GM03348 (cell line): Measurements from ENCODE around the gene SENP2.
"Not testable (repeated sequence)": the region's sequence is repeated elsewhere in the genome, so short reads cannot be mapped to it uniquely, and the experiment has no call there.

Experiments
- DNase-seq: peaks from one replicate; pipeline ENCODE4 v3.0.0; 2012; ENCODE audit warnings: low spot score

The SENP2 gene

DNA sequence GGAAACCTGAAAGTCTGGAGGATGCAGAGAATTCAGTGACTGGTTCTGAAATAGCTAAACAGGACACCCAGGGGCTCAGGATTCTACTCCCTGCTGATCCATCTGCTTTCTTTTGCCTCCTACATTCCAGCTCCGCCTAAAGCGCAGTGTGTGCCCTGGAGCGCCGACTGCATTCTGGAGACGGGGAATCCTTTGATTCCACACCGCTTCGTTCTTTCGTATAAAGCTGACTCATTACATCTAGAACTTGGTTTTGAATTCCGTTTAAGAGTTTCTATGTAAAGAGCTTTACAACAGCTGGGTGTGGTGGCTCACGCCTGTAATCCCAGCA lies 61.8 kb downstream of the SENP2 start:
- no peak for DNase-seq

GRCh38 chr3:185648396-185648795 lies 62.3 kb downstream of the SENP2 start:
- DNase-seq = no peak

- DNase-seq = no peak
Observed at GRCh38 chr3:185649414-185649813, 63.3 kb downstream of the SENP2 start.

DNA sequence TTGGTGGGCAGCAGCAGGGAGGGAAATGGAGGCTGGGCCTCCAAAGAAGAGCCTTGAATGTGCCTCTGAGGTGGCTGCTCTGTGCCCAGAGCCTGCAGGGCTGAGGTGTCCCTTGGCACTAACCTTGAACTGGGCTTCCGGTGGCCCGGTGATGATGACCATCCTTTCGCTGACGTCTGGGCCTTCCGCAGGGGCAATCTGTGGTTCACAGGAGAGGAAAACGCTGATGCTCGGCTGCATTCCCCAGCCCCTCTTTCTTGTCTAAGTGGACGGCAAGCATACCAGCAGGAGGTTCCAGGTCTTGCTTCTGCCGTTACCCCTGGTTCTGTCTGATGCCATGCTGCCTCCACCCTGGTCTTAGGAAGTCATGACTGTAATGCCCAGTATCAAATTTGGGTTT lies 65.9 kb downstream of the SENP2 start:
- DNase-seq = no peak

- DNase-seq = no peak
Observed at GRCh38 chr3:185653949-185654757, 68.1 kb downstream of the SENP2 start.

DNA sequence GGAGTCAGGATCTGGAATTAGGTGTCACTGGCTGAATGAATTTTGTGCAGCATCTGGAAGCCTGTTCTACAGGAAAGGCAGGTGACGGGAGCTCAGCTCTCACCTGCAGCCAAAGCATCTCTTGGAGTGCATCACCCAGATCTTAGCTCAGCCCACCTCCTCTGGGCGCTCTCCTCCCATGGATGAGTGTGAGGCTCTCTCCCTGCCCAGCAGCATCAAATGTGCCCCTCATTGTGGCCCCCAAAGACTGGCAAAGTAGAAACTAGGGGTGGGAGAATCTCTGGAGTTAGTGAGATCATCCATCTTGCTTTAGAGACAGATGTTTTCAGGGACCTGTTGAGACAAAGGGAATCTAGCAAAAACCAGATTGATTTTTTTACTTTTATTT lies 68.7 kb downstream of the SENP2 start:
- no peak for DNase-seq

- DNase-seq = no peak
Observed at GRCh38 chr3:185655426-185656320, 69.6 kb downstream of the SENP2 start.

- peak; percentile 92 for DNase-seq
Observed at GRCh38 chr3:185656321-185656840, 70.3 kb downstream of the SENP2 start.

GRCh38 chr3:185657211-185657610 lies 71.1 kb downstream of the SENP2 start:
- DNase-seq = no peak

DNA sequence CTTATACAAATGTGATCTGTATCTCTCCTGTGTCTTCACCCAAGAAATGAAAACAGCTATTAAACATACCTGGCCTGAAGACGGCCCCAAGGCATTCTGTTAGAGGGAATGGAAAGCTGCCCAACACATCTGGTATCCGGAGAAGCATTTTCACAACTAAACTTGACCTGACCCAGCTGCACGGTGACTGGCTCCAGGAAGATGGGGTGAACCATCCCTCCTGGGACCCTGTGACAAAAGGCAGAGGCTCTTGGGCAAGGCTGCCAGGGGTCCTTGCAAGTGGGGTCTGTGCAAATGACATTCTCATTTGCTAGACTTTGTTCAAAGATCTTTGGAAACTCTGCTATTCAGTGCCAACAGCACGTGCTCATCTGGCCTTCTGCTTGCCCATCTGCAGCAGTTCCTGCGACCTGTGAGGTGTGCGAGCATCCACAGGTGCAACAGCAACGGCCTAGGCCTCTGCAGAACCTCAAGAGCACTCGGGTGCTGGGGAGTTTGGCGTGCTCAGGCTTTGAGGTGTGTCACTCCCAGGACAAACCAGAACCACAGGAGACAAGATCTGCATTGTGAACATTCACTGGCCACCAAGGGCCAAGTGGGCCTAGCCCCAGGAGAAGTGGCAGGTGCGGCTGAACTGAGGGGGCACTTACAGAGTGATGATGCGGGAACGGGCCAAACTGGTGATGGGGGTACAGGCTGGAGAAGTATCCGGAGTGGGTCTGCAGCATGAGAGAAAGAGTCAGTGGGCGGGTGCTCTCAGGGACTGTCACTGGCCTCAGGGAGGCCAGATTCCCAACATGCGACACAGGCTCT lies 71.8 kb downstream of the SENP2 start:
- DNase-seq = no peak

DNA sequence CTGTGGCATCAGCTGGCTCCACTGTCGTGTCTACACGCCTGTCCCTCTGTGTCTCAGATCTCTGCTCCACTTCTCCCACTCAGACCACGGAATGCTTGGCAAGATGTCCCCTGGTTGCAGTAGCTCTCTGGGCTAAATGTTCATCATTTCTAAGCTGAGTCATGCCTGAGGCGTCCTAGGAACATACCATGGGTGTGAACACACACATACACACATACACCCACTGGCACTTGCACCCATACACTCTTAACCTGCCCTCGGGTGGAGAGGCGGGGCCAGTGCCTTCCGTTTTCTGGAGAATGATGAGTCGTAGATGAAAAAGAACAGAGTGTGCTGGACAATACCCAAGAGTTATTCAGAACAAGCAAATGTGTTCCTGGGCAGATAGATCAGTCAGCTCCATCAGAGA lies 72.4 kb downstream of the SENP2 start:
- DNase-seq = peak; percentile 93

GRCh38 chr3:185658943-185659342 lies 72.8 kb downstream of the SENP2 start:
- no peak for DNase-seq

DNA sequence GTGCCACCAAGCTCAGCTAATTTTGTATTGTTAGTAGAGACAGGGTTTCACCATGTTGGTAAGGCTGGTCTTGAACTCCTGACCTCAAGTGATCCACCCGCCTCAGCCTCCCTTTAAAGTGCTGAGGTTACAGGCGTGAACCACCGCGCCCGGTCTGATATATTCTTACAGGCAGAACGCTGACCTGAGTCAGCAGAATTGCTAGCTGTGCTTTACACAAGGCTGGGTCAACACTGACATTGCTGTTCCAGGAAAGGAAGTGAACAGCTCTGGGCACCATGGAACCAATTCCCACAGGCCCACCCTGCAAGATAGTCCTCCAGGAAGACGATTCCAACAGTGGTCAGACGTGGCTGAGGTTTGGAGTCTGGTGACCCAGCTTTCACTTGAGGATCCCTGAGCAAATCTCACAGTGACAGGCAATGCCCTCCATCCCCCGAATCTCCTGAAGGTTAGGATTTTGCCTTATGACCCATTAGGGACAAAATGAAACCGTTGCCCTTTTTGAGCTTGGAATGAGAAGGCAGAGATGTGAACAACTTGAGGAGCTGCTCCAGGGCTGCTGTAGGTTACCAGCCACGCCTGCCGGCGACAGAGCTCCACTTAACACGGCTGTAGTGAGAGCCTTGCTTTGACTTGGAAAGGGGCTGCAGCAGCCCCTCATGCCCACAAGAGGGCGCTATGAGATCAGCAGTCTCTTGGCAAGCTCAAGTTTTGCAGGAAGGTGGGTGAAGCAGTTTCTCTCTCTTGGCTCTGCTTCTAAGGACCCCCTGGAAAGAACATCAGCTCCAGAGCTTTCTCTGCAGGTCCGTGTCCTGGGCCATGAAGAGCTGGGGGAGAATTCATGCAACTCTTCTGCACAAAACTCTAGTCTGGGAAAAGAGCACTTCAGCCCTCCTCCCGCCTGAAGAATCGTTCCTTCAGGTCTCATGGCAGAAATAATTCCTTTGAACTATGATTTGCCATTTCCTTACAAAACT lies 74.1 kb downstream of the SENP2 start:
- DNase-seq = peak; percentile 77

GRCh38 chr3:185661296-185661695 lies 75.2 kb downstream of the SENP2 start:
- DNase-seq = not testable (repeated sequence)

DNA sequence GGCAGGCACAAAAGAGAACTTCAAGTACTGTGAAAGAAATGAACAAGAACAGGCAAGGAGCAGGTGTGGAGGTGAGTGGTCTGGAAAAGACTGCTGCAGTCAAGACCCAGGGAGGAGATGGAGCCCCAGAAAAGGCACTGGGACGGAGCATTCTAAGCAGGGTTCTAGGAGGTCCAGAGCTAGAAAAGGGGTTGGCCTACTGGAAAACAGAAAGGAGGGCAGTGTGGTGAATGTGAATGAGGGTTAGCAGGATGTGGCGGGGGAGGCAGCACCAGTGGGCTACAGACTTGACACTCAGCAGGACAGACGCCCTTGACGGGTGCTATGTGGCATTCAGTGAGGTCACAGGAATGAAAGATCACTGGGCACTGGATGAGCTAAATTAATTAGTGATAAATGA lies 75.7 kb downstream of the SENP2 start:
- no peak for DNase-seq

DNA sequence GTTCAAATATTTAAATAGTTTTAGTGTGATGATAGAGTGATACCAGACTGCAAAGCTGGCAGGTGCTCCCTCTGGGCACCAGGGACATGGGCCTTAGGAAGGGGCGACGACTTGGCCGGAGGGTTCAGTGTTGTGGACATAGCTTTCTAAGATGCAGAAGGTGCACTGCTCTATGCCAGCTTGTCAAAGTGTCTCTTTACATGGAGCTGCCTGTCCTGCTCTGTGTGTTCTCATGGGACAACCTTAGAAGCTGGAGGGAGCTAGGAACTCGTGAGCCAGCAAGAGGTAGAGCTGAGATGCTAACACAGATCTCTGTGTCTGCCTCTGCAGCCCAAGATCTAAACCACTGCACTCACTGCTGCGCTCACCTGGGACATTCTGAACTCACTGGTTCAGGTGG lies 77.8 kb downstream of the SENP2 start:
- DNase-seq = no peak

- no peak for DNase-seq
Observed at GRCh38 chr3:185667574-185667973, 81.5 kb downstream of the SENP2 start.

GRCh38 chr3:185677146-185677829 lies 91.2 kb downstream of the SENP2 start:
- peak; percentile 69 for DNase-seq

- DNase-seq = no peak
Observed at GRCh38 chr3:185678027-185678426, 91.9 kb downstream of the SENP2 start.

GRCh38 chr3:185680231-185680630 lies 94.1 kb downstream of the SENP2 start:
- DNase-seq = no peak
